ENCODE results near the gene TYW3. TPM values are rescaled to one million over a fixed set of nuclear protein-coding genes. Genes with fewer than 3 reads are reported as not detected.
A peak's percentile ranks its signal among the peaks of the same experiment; 100 is the strongest.

The TYW3 gene
- polyA plus RNA-seq (ENCODE audit: insufficient read length in 3 of 3), result 10 to 100 TPM; 30.0 to 38.7 (median 34.6) TPM
- long read RNA-seq, donor 1, transcript TYW3-201 (6 exons, 3,430 nt), result major isoform, 6 of 11 reads
- long read RNA-seq, donor 1, partial matches to known transcripts, result 5 of 11 reads
- long read RNA-seq, donor 1, other reads (novel, unspliced or antisense), result 0 of 11 reads
- long read RNA-seq, donor 2, transcript TYW3-201 (6 exons, 3,430 nt), result major isoform, 5 of 6 reads
- long read RNA-seq, donor 2, partial matches to known transcripts, result 0 of 6 reads
- long read RNA-seq, donor 2, other reads (novel, unspliced or antisense), result 0 of 6 reads
- long read RNA-seq, donor 3, transcript TYW3-201 (6 exons, 3,430 nt), result major isoform, 12 of 12 reads
- long read RNA-seq, donor 3, partial matches to known transcripts, result 0 of 12 reads
- long read RNA-seq, donor 3, other reads (novel, unspliced or antisense), result 0 of 12 reads
- long read RNA-seq, donor 4, transcript TYW3-201 (6 exons, 3,430 nt), result major isoform, 9 of 9 reads
- long read RNA-seq, donor 4, partial matches to known transcripts, result 0 of 9 reads
- long read RNA-seq, donor 4, other reads (novel, unspliced or antisense), result 0 of 9 reads
- long read RNA-seq, donor 5, result 0 reads
- long read RNA-seq, donor 6, transcript TYW3-201 (6 exons, 3,430 nt), result major isoform, 9 of 12 reads
- long read RNA-seq, donor 6, partial matches to known transcripts, result 0 of 12 reads
- long read RNA-seq, donor 6, other reads (novel, unspliced or antisense), result 0 of 12 reads
- long read RNA-seq, donor 7, transcript TYW3-201 (6 exons, 3,430 nt), result major isoform, 9 of 10 reads
- long read RNA-seq, donor 7, partial matches to known transcripts, result 0 of 10 reads
- long read RNA-seq, donor 7, other reads (novel, unspliced or antisense), result 0 of 10 reads
- long read RNA-seq, donor 8, transcript TYW3-201 (6 exons, 3,430 nt), result major isoform, 20 of 20 reads
- long read RNA-seq, donor 8, partial matches to known transcripts, result 0 of 20 reads
- long read RNA-seq, donor 8, other reads (novel, unspliced or antisense), result 0 of 20 reads
- long read RNA-seq, donor 9, partial matches to known transcripts, result 0 of 4 reads
- long read RNA-seq, donor 9, other reads (novel, unspliced or antisense), result 0 of 4 reads
- long read RNA-seq, donor 10, transcript TYW3-201 (6 exons, 3,430 nt), result major isoform, 10 of 10 reads
- long read RNA-seq, donor 10, partial matches to known transcripts, result 0 of 10 reads
- long read RNA-seq, donor 10, other reads (novel, unspliced or antisense), result 0 of 10 reads
- long read RNA-seq, donor 11, transcript TYW3-201 (6 exons, 3,430 nt), result major isoform, 8 of 9 reads
- long read RNA-seq, donor 11, partial matches to known transcripts, result 0 of 9 reads
- long read RNA-seq, donor 11, other reads (novel, unspliced or antisense), result 0 of 9 reads
- long read RNA-seq, donor 12, transcript TYW3-201 (6 exons, 3,430 nt), result major isoform, 7 of 7 reads
- long read RNA-seq, donor 12, partial matches to known transcripts, result 0 of 7 reads
- long read RNA-seq, donor 12, other reads (novel, unspliced or antisense), result 0 of 7 reads
- long read RNA-seq, donor 13, transcript TYW3-201 (6 exons, 3,430 nt), result major isoform, 13 of 13 reads
- long read RNA-seq, donor 13, partial matches to known transcripts, result 0 of 13 reads
- long read RNA-seq, donor 13, other reads (novel, unspliced or antisense), result 0 of 13 reads
- long read RNA-seq, donor 14, transcript TYW3-201 (6 exons, 3,430 nt), result major isoform, 9 of 9 reads
- long read RNA-seq, donor 14, partial matches to known transcripts, result 0 of 9 reads
- long read RNA-seq, donor 14, other reads (novel, unspliced or antisense), result 0 of 9 reads
- long read RNA-seq, donor 15, partial matches to known transcripts, result 0 of 3 reads
- long read RNA-seq, donor 15, other reads (novel, unspliced or antisense), result 0 of 3 reads
- long read RNA-seq, donor 16, transcript TYW3-201 (6 exons, 3,430 nt), result major isoform, 21 of 22 reads
- long read RNA-seq, donor 16, partial matches to known transcripts, result 0 of 22 reads
- long read RNA-seq, donor 16, other reads (novel, unspliced or antisense), result 0 of 22 reads

- DNase-seq (ENCODE audit: extremely low read depth in 1 of 11, low read depth in 9 of 11, low spot score in 4 of 11), result peak; percentile 78 to 94 (median 92)
These were observed at the start of gene TYW3, which contains the start of gene CRYZ for GRCh38 chr1:74732960-74733603. Gene TYW3, plus strand, starts transcription at chr1:74733152. Its CDS starts 93 bp downstream, at chr1:74733245. Gene CRYZ, minus strand, starts transcription at chr1:74733050. Its CDS starts 8,229 bp downstream, at chr1:74724821.

- no peak for DNase-seq (ENCODE audit: extremely low read depth in 1 of 11, low read depth in 9 of 11, low spot score in 4 of 11)
These were observed 49.3 kb upstream of the TYW3 start for GRCh38 chr1:74683656-74684055.

- DNase-seq (ENCODE audit: extremely low read depth in 1 of 11, low read depth in 9 of 11, low spot score in 4 of 11), result no peak
These were observed 48.7 kb upstream of the TYW3 start for GRCh38 chr1:74684301-74684700.

- DNase-seq (ENCODE audit: extremely low read depth in 1 of 11, low read depth in 9 of 11, low spot score in 4 of 11), result no peak
These were observed 46.0 kb upstream of the TYW3 start for GRCh38 chr1:74686928-74687327.

- peak; percentile 29 to 80 (median 56) for DNase-seq (ENCODE audit: extremely low read depth in 1 of 11, low read depth in 9 of 11, low spot score in 4 of 11)
These were observed 43.2 kb upstream of the TYW3 start for GRCh38 chr1:74689621-74690363.

GRCh38 chr1:74690364-74690696 lies 42.6 kb upstream of the TYW3 start:
- no peak for DNase-seq (ENCODE audit: extremely low read depth in 1 of 11, low read depth in 9 of 11, low spot score in 4 of 11)

- DNase-seq (ENCODE audit: extremely low read depth in 1 of 11, low read depth in 9 of 11, low spot score in 4 of 11), result no peak
These were observed 42.0 kb upstream of the TYW3 start for GRCh38 chr1:74690909-74691308.

- DNase-seq (ENCODE audit: extremely low read depth in 1 of 11, low read depth in 9 of 11, low spot score in 4 of 11), result no peak
These were observed 39.5 kb upstream of the TYW3 start for GRCh38 chr1:74693473-74693872.

- no peak for DNase-seq (ENCODE audit: extremely low read depth in 1 of 11, low read depth in 9 of 11, low spot score in 4 of 11)
These were observed 35.1 kb upstream of the TYW3 start for GRCh38 chr1:74697832-74698231.

- no peak for DNase-seq (ENCODE audit: extremely low read depth in 1 of 11, low read depth in 9 of 11, low spot score in 4 of 11)
These were observed 33.6 kb upstream of the TYW3 start for GRCh38 chr1:74699331-74699730.

GRCh38 chr1:74703386-74704182 lies 29.4 kb upstream of the TYW3 start:
- no peak for DNase-seq (ENCODE audit: extremely low read depth in 1 of 11, low read depth in 9 of 11, low spot score in 4 of 11)

GRCh38 chr1:74712881-74713280 lies 20.1 kb upstream of the TYW3 start:
- DNase-seq (ENCODE audit: extremely low read depth in 1 of 11, low read depth in 9 of 11, low spot score in 4 of 11), result no peak

- DNase-seq (ENCODE audit: extremely low read depth in 1 of 11, low read depth in 9 of 11, low spot score in 4 of 11), result no peak
These were observed 19.1 kb upstream of the TYW3 start for GRCh38 chr1:74713849-74714248.

GRCh38 chr1:74714429-74715235 lies 18.3 kb upstream of the TYW3 start:
- DNase-seq (ENCODE audit: extremely low read depth in 1 of 11, low read depth in 9 of 11, low spot score in 4 of 11), result peak in 1 of 11 donors; percentile 11

GRCh38 chr1:74715236-74715502 lies 17.8 kb upstream of the TYW3 start:
- DNase-seq (ENCODE audit: extremely low read depth in 1 of 11, low read depth in 9 of 11, low spot score in 4 of 11), result no peak
